Activated naive CD4-positive, alpha-beta T cell treated with anti-CD3 and anti-CD28 coated beads, Interleukin-2, amount 10 ng/mL, durations not matched to agents 7 days and 5 days (primary cell): ENCODE data around the gene LST1.

Experiments
- CTCF ChIA-PET: fragments of 350-600 bp; sonication (Branson Sonifier 250); formaldehyde crosslinking; loops from one replicate; lab custom pipeline; 2021; ENCODE audit warnings: antibody characterized with exemption; lab: Charles Lee
- DNase-seq: peaks from one replicate; pipeline ENCODE4 v3.0.0-alpha.2; 2020
- H3K27ac Mint-ChIP-seq: one replicate; pipeline ENCODE4 v1.8.0; 2021; ENCODE audit warnings: mild to moderate bottlenecking, moderate library complexity, mixed read lengths
- H3K27me3 Mint-ChIP-seq: one replicate; pipeline ENCODE4 v1.8.0; 2021; ENCODE audit warnings: mild to moderate bottlenecking, mixed read lengths
- H3K36me3 Mint-ChIP-seq: one replicate; pipeline ENCODE4 v1.8.0; 2021; ENCODE audit warnings: mixed read lengths
- H3K4me1 Mint-ChIP-seq: one replicate; pipeline ENCODE4 v1.8.0; 2021; ENCODE audit warnings: mixed read lengths
- H3K4me3 Mint-ChIP-seq: one replicate; pipeline ENCODE4 v1.8.0; 2021; ENCODE audit warnings: mild to moderate bottlenecking, moderate library complexity, mixed read lengths
- H3K9me3 Mint-ChIP-seq: one replicate; pipeline ENCODE4 v1.8.0; 2021; ENCODE audit warnings: mixed read lengths

The LST1 gene

GRCh38 chr6:31621991-31622390 is 35.9 kb downstream of the LST1 start:
- CTCF ChIA-PET: interaction anchor here (0.6 to 1.7 kb wide), 4 partner anchors 30 to 75 kb away, joined by 3 to 6 read pairs (median 4); partner anchors contain the start of gene ATP6V1G2
- no peak for DNase-seq
- no peaks in the 10 kb centered on the region for H3K27me3 Mint-ChIP-seq
- peaks cover 41% of the 10 kb centered on the region for H3K4me1 Mint-ChIP-seq
- H3K27ac Mint-ChIP-seq: peak overlapping the region; percentile 94
- peaks cover 52% of the 10 kb centered on the region for H3K36me3 Mint-ChIP-seq
- H3K4me3 Mint-ChIP-seq: peak overlapping the region; percentile 91
- no peaks in the 10 kb centered on the region for H3K9me3 Mint-ChIP-seq

DNA sequence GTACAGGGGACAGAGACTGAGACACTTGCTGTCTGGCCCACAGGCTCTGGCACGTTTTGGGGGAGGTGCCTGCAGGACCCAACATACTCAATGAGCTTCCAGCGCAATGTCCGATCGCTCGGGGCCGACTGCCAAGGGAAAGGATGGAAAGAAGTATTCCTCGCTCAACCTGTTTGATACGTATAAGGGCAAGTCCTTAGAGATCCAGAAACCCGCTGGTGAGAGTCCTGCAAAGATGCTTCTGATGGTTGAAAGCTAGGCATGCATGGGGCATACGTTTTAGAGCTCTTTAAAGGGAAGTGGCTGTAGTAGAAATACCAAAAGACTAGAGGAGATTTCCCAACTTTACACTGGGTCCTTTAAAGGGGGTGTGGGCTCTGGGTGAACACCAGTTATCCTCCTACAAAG is 36.6 kb downstream of the LST1 start:
- Mint-ChIP-seq H3K4me1 (peaks cover 42% of the 10 kb centered on the region), H3K9me3 (no peaks in the 10 kb centered on the region), H3K4me3 (peak overlapping the region; percentile 91), H3K27me3 (no peaks in the 10 kb centered on the region), H3K36me3 (peaks cover 58% of the 10 kb centered on the region), H3K27ac (peak overlapping the region; percentile 94)
- CTCF ChIA-PET: interaction anchor here (0.8 to 1.7 kb wide), 5 partner anchors 24 to 76 kb away, joined by 3 to 6 read pairs (median 4); partner anchors contain the start of gene ATP6V1G2
- DNase-seq: no peak

- Mint-ChIP-seq H3K4me1 (peaks cover 37% of the 10 kb centered on the region), H3K27ac (no peak overlapping the region), H3K36me3 (peaks cover 71% of the 10 kb centered on the region), H3K27me3 (no peaks in the 10 kb centered on the region), H3K4me3 (no peak overlapping the region), H3K9me3 (no peaks in the 10 kb centered on the region)
- DNase-seq: no peak
- CTCF ChIA-PET: interaction anchor here (0.9 kb wide), 1 partner anchor 26 kb away, joined by 3 read pairs; no protein-coding TSS in a partner anchor
These were observed 38.0 kb downstream of the LST1 start for GRCh38 chr6:31624070-31624469.

- no peak for DNase-seq
- Mint-ChIP-seq H3K36me3 (peaks cover 82% of the 10 kb centered on the region), H3K4me3 (no peak overlapping the region), H3K27me3 (no peaks in the 10 kb centered on the region), H3K27ac (no peak overlapping the region), H3K9me3 (no peaks in the 10 kb centered on the region), H3K4me1 (peaks cover 23% of the 10 kb centered on the region)
- CTCF ChIA-PET: interaction anchor here (0.6 to 1.2 kb wide), 4 partner anchors 9 to 86 kb away, joined by 3 read pairs; partner anchors contain the start of gene NCR3
These were observed 40.9 kb downstream of the LST1 start for GRCh38 chr6:31626952-31627351.

GRCh38 chr6:31627690-31628287 is 41.7 kb downstream of the LST1 start:
- CTCF ChIA-PET: interaction anchor here (0.8 kb wide), 1 partner anchor 87 kb away, joined by 3 read pairs; no protein-coding TSS in a partner anchor
- H3K9me3 Mint-ChIP-seq: no peaks in the 10 kb centered on the region
- no peak overlapping the region for H3K4me3 Mint-ChIP-seq
- H3K4me1 Mint-ChIP-seq: peaks cover 14% of the 10 kb centered on the region
- H3K27me3 Mint-ChIP-seq: no peaks in the 10 kb centered on the region
- no peak overlapping the region for H3K27ac Mint-ChIP-seq
- DNase-seq: no peak
- H3K36me3 Mint-ChIP-seq: peaks cover 79% of the 10 kb centered on the region

DNA sequence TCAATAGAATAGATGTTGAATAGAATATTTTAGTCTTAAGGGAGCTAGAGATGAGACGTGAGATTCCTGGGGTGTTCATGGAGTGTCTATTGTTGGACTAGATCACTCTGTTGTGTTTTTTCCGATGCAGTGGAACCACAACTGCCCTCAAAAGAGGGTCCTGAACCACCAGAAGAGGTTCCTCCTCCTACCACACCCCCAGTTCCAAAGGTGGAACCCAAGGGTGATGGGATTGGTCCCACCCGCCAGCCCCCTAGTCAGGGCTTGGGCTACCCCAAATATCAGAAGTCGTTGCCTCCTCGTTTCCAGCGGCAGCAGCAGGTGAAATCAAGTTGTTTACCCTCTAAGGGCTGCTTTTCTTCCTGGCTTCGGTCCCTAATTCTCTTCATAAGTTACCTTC is 42.9 kb downstream of the LST1 start:
- no peak overlapping the region for H3K4me3 Mint-ChIP-seq
- H3K4me1 Mint-ChIP-seq: peaks cover 8% of the 10 kb centered on the region
- H3K27ac Mint-ChIP-seq: no peak overlapping the region
- no peaks in the 10 kb centered on the region for H3K27me3 Mint-ChIP-seq
- no peaks in the 10 kb centered on the region for H3K9me3 Mint-ChIP-seq
- DNase-seq: no peak
- peaks cover 80% of the 10 kb centered on the region for H3K36me3 Mint-ChIP-seq
- CTCF ChIA-PET: interaction anchor here (1.3 kb wide), 1 partner anchor 11 kb away, joined by 3 read pairs; no protein-coding TSS in a partner anchor

GRCh38 chr6:31630177-31630934 is 44.3 kb downstream of the LST1 start:
- Mint-ChIP-seq H3K27me3 (no peaks in the 10 kb centered on the region), H3K9me3 (no peaks in the 10 kb centered on the region), H3K4me1 (peaks cover 5% of the 10 kb centered on the region), H3K27ac (no peak overlapping the region), H3K36me3 (peaks cover 80% of the 10 kb centered on the region), H3K4me3 (no peak overlapping the region)
- CTCF ChIA-PET: interaction anchor here (1.3 kb wide), 1 partner anchor 10 kb away, joined by 3 read pairs; no protein-coding TSS in a partner anchor
- DNase-seq: no peak

- H3K27ac Mint-ChIP-seq: no peak overlapping the region
- no peak for DNase-seq
- H3K36me3 Mint-ChIP-seq: peaks cover 75% of the 10 kb centered on the region
- no peak overlapping the region for H3K4me3 Mint-ChIP-seq
- no peaks in the 10 kb centered on the region for H3K27me3 Mint-ChIP-seq
- peaks cover 5% of the 10 kb centered on the region for H3K4me1 Mint-ChIP-seq
- CTCF ChIA-PET: no interaction called here
- no peaks in the 10 kb centered on the region for H3K9me3 Mint-ChIP-seq
These were observed 45.1 kb downstream of the LST1 start for GRCh38 chr6:31631209-31631608.

DNA sequence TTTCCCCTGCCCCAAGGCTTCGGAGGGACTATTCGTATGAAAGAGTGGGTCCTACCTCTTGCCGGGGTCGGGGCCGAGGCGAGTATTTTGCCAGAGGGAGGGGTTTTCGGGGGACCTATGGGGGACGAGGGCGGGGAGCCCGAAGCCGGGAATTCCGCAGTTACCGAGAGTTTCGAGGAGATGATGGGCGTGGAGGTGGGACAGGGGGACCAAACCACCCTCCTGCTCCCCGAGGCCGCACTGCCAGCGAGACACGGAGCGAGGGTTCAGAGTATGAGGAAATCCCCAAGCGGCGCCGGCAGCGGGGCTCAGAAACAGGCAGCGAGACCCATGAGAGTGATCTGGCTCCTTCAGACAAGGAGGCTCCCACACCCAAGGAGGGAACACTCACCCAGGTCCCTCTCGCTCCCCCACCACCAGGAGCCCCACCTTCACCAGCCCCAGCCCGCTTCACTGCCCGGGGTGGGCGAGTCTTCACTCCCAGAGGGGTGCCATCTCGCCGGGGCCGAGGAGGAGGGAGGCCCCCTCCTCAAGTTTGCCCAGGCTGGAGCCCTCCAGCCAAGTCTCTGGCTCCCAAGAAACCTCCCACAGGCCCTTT is 45.7 kb downstream of the LST1 start:
- Mint-ChIP-seq H3K27me3 (no peaks in the 10 kb centered on the region), H3K9me3 (no peaks in the 10 kb centered on the region), H3K27ac (peak overlapping the region; percentile 71), H3K4me1 (peaks cover 2% of the 10 kb centered on the region), H3K4me3 (no peak overlapping the region), H3K36me3 (peaks cover 74% of the 10 kb centered on the region)
- DNase-seq: no peak
- CTCF ChIA-PET: no interaction called here

DNA sequence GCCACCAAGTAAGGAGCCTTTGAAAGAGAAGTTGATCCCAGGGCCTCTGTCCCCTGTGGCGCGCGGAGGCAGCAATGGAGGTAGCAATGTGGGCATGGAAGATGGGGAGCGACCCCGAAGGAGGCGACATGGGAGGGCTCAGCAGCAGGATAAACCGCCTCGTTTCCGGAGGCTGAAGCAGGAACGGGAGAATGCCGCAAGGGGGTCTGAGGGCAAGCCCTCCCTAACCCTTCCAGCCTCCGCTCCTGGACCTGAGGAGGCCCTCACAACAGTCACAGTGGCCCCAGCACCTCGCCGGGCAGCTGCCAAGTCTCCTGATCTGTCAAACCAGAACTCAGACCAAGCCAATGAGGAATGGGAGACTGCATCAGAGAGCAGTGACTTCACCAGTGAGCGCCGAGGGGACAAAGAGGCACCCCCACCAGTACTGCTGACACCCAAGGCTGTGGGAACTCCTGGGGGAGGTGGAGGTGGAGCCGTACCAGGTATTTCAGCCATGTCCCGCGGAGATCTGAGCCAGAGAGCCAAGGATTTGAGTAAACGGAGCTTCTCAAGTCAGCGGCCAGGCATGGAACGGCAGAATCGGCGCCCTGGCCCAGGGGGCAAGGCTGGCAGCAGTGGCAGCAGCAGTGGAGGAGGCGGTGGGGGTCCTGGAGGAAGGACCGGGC is 46.3 kb downstream of the LST1 start:
- peaks cover 2% of the 10 kb centered on the region for H3K4me1 Mint-ChIP-seq
- peaks cover 73% of the 10 kb centered on the region for H3K36me3 Mint-ChIP-seq
- H3K9me3 Mint-ChIP-seq: no peaks in the 10 kb centered on the region
- no peaks in the 10 kb centered on the region for H3K27me3 Mint-ChIP-seq
- peak overlapping the region; percentile 71 for H3K27ac Mint-ChIP-seq
- CTCF ChIA-PET: interaction anchor here (1.2 kb wide), 1 partner anchor 198 kb away, joined by 6 read pairs; no protein-coding TSS in a partner anchor
- no peak overlapping the region for H3K4me3 Mint-ChIP-seq
- no peak for DNase-seq

GRCh38 chr6:31633447-31633846 is 47.4 kb downstream of the LST1 start:
- CTCF ChIA-PET: interaction anchor here (1.2 kb wide), 1 partner anchor 197 kb away, joined by 6 read pairs; no protein-coding TSS in a partner anchor

DNA sequence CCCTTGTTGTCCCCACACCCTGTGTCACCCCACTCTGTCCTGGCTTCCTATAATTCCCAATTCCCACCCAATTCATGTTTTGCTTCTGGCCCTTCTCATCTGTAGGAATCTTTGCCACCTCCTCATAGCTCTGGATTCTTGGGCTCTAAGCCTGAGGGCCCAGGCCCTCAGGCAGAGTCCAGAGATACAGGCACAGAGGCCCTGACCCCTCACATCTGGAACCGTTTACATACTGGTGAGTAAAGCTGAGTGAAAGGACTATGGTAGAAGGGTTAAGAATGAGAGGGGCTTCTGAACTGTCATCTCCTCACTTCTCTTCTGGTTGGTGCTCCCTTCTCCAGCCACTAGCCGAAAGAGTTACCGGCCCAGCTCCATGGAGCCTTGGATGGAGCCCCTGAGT is 48.1 kb downstream of the LST1 start:
- peaks cover 67% of the 10 kb centered on the region for H3K36me3 Mint-ChIP-seq
- H3K4me3 Mint-ChIP-seq: no peak overlapping the region
- H3K27me3 Mint-ChIP-seq: no peaks in the 10 kb centered on the region
- no peaks in the 10 kb centered on the region for H3K9me3 Mint-ChIP-seq
- CTCF ChIA-PET: no interaction called here
- no peaks in the 10 kb centered on the region for H3K4me1 Mint-ChIP-seq
- DNase-seq: no peak
- H3K27ac Mint-ChIP-seq: peak overlapping the region; percentile 25

More at GRCh38 chr6:31633447-31633846, 47.4 kb downstream of the LST1 start:
- no peak overlapping the region for H3K27ac Mint-ChIP-seq
- H3K4me3 Mint-ChIP-seq: no peak overlapping the region
- no peaks in the 10 kb centered on the region for H3K9me3 Mint-ChIP-seq
- no peaks in the 10 kb centered on the region for H3K27me3 Mint-ChIP-seq
- peaks cover 68% of the 10 kb centered on the region for H3K36me3 Mint-ChIP-seq
- H3K4me1 Mint-ChIP-seq: no peaks in the 10 kb centered on the region
- DNase-seq: no peak

GRCh38 chr6:31634969-31635575 is 49.0 kb downstream of the LST1 start:
- CTCF ChIA-PET: no interaction called here
- Mint-ChIP-seq H3K4me1 (no peaks in the 10 kb centered on the region), H3K27ac (peak overlapping the region; percentile 9), H3K9me3 (no peaks in the 10 kb centered on the region), H3K36me3 (peaks cover 65% of the 10 kb centered on the region), H3K4me3 (no peak overlapping the region), H3K27me3 (no peaks in the 10 kb centered on the region)
- no peak for DNase-seq
